Transverse colon (tissue), 4 donors: Measurements from ENCODE around the gene ALDH8A1. TPM values are rescaled to one million over a fixed set of nuclear protein-coding genes. Genes with fewer than 3 reads are reported as not detected.
A peak's percentile ranks its signal among the peaks of the same experiment; 100 is the strongest.
"Not testable (repeated sequence)": the region's sequence is repeated elsewhere in the genome, so short reads cannot be mapped to it uniquely, and the experiment has no call there.

Source experiments
- DNase-seq: peaks from one replicate; pipeline ENCODE4 v3.0.0-alpha.2; 2019
- H3K27ac ChIP-seq, 4 donors: fragments of 200-600 bp; sonication (generic); 2 replicates each; pipeline ENCODE4 v1.5.1; 2016 to 2018; ENCODE audit warnings: inconsistent platforms in 4 of 4
- H3K27me3 ChIP-seq: fragments of 200-600 bp; sonication (generic); 2 replicates; pipeline ENCODE4 v1.5.1; 2017; ENCODE audit warnings: inconsistent platforms
- H3K36me3 ChIP-seq, 4 donors: fragments of 200-600 bp; sonication (generic); 2 replicates each; pipeline ENCODE4 v1.5.1; 2017 to 2019; ENCODE audit warnings: inconsistent platforms in 4 of 4
- H3K4me1 ChIP-seq, 4 donors: fragments of 200-600 bp; sonication (generic); 2 replicates each; pipeline ENCODE4 v1.5.1; 2017 to 2020; ENCODE audit warnings: inconsistent platforms in 4 of 4
- H3K4me3 ChIP-seq, 4 donors: fragments of 200-600 bp; sonication (generic); 1 replicate in 1 of 4; 2 replicates in 3 of 4; pipeline versions ENCODE4 v1.5.1 to v1.6.1; 2017 to 2019; ENCODE audit warnings: inconsistent platforms in 4 of 4
- H3K9me3 ChIP-seq, 2 donors: fragments of 200-600 bp; sonication (generic); 2 replicates each; pipeline ENCODE4 v1.5.1; 2017 to 2019; ENCODE audit warnings: inconsistent platforms in 2 of 2
- CTCF ChIP-seq, 5 experiments: fragments of 200-600 bp in 3 of 5; fragments of 450-650 bp in 2 of 5; sonication (generic) in 3 of 5; IDR thresholded peaks; 1 replicate in 2 of 5; 2 replicates in 3 of 5; pipeline ENCODE4 v1.5.1; 2016 to 2017; ENCODE audit warnings: antibody characterized with exemption in 5 of 5, inconsistent platforms in 3 of 5, mild to moderate bottlenecking in 2 of 5, moderate library complexity in 1 of 5
- EP300 ChIP-seq: sonication (generic); formaldehyde crosslinking; IDR thresholded peaks from one replicate; pipeline ENCODE4 v1.6.1; 2017; ENCODE audit warnings: antibody characterized with exemption, low read depth
- POLR2A ChIP-seq: fragments of 450-650 bp; IDR thresholded peaks from one replicate; pipeline ENCODE4 v1.6.1; 2016; ENCODE audit warnings: antibody characterized with exemption, mild to moderate bottlenecking, moderate library complexity
- POLR2AphosphoS5 ChIP-seq, 3 donors: sonication (generic); formaldehyde crosslinking; IDR thresholded peaks; one replicate each; pipeline ENCODE4 v1.6.1; 2016; ENCODE audit warnings: antibody characterized with exemption in 3 of 3
- WGBS, 2 donors: methylation state at CpG; one replicate each; pipeline ENCODE4 v1.1.5; 2018; ENCODE audit warnings: low coverage in 1 of 2; 5-methylcytosine and 5-hydroxymethylcytosine counted together
- in situ Hi-C, 4 donors: fragments of 200-750 bp; cut with MboI; loops; one replicate each; pipeline versions ENCODE4 v1.15.0 to v1.15.1; 2017; ENCODE audit warnings: low sequenced_read_pairs in 3 of 4, low pct_ligation_motif_present in 1 of 4, low pct_unique_long_range_greater_than_20kb in 1 of 4
- intact Hi-C: fragments of 100-400 bp; cut with DNase I; formaldehyde crosslinking; loops from one replicate; pipeline ENCODE4 v1.15.1; 2023; ENCODE audit warnings: low total_unique reads
- total RNA-seq, 4 donors: library from RNA; depleted of rRNA; stranded (reverse); fragments of >200 nt; gene quantifications; one replicate each; pipeline ENCODE4 v1.1.0, GENCODE V29; 2016

ALDH8A1 gene
- total RNA-seq, 4 donors from 2014 or later, result 1.1 to 2.9 (median 2.5) TPM; not detected in 1

DNA sequence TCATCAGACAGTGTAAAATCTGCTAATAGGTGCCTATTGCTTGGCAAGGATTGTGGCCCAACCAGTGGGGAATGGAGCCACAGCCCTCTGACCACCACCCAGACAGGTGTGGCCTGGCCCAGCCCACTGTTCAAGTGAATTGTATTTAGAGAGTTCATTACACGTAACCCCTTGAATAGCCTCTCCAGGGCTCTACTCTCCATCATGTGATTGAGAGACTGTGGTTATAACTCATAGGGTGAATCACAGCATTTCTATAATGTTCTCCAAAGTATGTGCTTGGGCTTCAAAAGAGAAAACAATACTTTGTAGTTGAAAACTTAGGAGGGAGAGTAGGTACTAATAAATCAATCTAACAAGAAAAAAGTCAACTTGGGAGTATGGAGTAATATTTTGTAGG is 38.4 kb downstream of the ALDH8A1 start:
- DNase-seq, result no peak
- in situ Hi-C loops (no loop called here), intact Hi-C loops (no loop called here)
- no peaks in the 10 kb centered on the region for H3K36me3 ChIP-seq
- H3K27ac ChIP-seq, result no peak overlapping the region
- no peaks in the 10 kb centered on the region for H3K9me3 ChIP-seq
- H3K27me3 ChIP-seq, result no peaks in the 10 kb centered on the region
- no peak overlapping the region for H3K4me3 ChIP-seq
- 87% methylated on average over 1 of the region's 1 CpG; no CpG with 5 or more reads in 1 of the 2 donors for WGBS, 2 donors
- TF ChIP-seq POLR2AphosphoS5 (IDR thresholded peaks at IDR 0.05), result no peak
- H3K4me1 ChIP-seq, result no peaks in the 10 kb centered on the region

GRCh38 chr6:134910593-134910935 is 39.3 kb downstream of the ALDH8A1 start:
- no peak for DNase-seq
- no peak overlapping the region for H3K27ac ChIP-seq
- in situ Hi-C loops (no loop called here), intact Hi-C loops (no loop called here)
- H3K27me3 ChIP-seq, result no peaks in the 10 kb centered on the region
- H3K4me3 ChIP-seq, result no peak overlapping the region
- H3K9me3 ChIP-seq, result no peaks in the 10 kb centered on the region
- no peaks in the 10 kb centered on the region for H3K4me1 ChIP-seq
- WGBS, 2 donors, result 71 to 88% methylated on average over 1 of the region's 1 CpG
- no peak for TF ChIP-seq EP300
- TF ChIP-seq POLR2A, result no peak
- TF ChIP-seq CTCF (IDR thresholded peaks at IDR 0.05), result no peak
- TF ChIP-seq POLR2AphosphoS5 (IDR thresholded peaks at IDR 0.05), result no peak
- H3K36me3 ChIP-seq, result no peaks in the 10 kb centered on the region

GRCh38 chr6:134909701-134910592 is 40.0 kb downstream of the ALDH8A1 start:
- intact Hi-C loops, result no loop called here
- H3K36me3 ChIP-seq, result no peaks in the 10 kb centered on the region
- in situ Hi-C loops, result no loop called here
- TF ChIP-seq POLR2A (no peak), POLR2AphosphoS5 (IDR thresholded peaks at IDR 0.05) (no peak), EP300 (no peak), CTCF (IDR thresholded peaks at IDR 0.05) (no peak)
- H3K9me3 ChIP-seq, result no peaks in the 10 kb centered on the region
- no peak overlapping the region for H3K4me3 ChIP-seq
- H3K4me1 ChIP-seq, result no peaks in the 10 kb centered on the region
- H3K27ac ChIP-seq, result no peak overlapping the region
- DNase-seq, result no peak
- no peaks in the 10 kb centered on the region for H3K27me3 ChIP-seq
- 60 to 71% methylated on average over 4 to 11 of the region's 11 CpGs for WGBS, 2 donors

GRCh38 chr6:134908906-134909516 is 40.9 kb downstream of the ALDH8A1 start:
- peak; percentile 41 for DNase-seq
- in situ Hi-C loops (no loop called here), intact Hi-C loops (no loop called here)
- no peaks in the 10 kb centered on the region for H3K9me3 ChIP-seq
- no peak overlapping the region for H3K4me3 ChIP-seq
- no peaks in the 10 kb centered on the region for H3K36me3 ChIP-seq
- 61 to 79% methylated on average over 7 to 12 of the region's 12 CpGs for WGBS, 2 donors
- H3K27ac ChIP-seq, result peak overlapping the region in 3 of 4 donors; percentile 32 to 55 (median 46)
- H3K27me3 ChIP-seq, result no peaks in the 10 kb centered on the region
- H3K4me1 ChIP-seq, result no peaks in the 10 kb centered on the region
- TF ChIP-seq EP300, result no peak
- TF ChIP-seq POLR2AphosphoS5 (IDR thresholded peaks at IDR 0.05), result peak; percentile 15 to 44 (median 29)

- DNase-seq, H3K9me3 ChIP-seq, H3K27ac ChIP-seq, H3K36me3 ChIP-seq, H3K4me3 ChIP-seq, intact Hi-C loops, H3K27me3 ChIP-seq, H3K4me1 ChIP-seq, in situ Hi-C loops: not testable (repeated sequence)
- WGBS, 2 donors, result 81% methylated on average over 6 of the region's 42 CpGs; no CpG with 5 or more reads in 1 of the 2 donors
These were observed 45.2 kb downstream of the ALDH8A1 start for GRCh38 chr6:134904731-134905130.
